Peyer's patch (tissue), 4 donors: Measurements from ENCODE around the gene ADRM1.

Source experiments
- CTCF ChIP-seq, 6 experiments: fragments of 450-650 bp in 4 of 6; fragments of 200-600 bp in 2 of 6; sonication (generic) in 1 of 6; IDR thresholded peaks; one replicate each; pipeline ENCODE4 v1.5.1; 2017 to 2019; ENCODE audit warnings: antibody characterized with exemption in 6 of 6, mild to moderate bottlenecking in 3 of 6, moderate library complexity in 1 of 6
- POLR2A ChIP-seq, 2 donors: fragments of 450-650 bp; IDR thresholded peaks; one replicate each; pipeline ENCODE4 v1.5.1; 2017; ENCODE audit warnings: antibody characterized with exemption in 2 of 2, mild to moderate bottlenecking in 2 of 2, moderate library complexity in 2 of 2

- TF ChIP-seq CTCF (IDR thresholded peaks at IDR 0.05) (no peak), POLR2A (IDR thresholded peaks at IDR 0.05) (no peak)
These were observed 26.4 kb upstream of the ADRM1 start for GRCh38 chr20:62276439-62276838.
